ENCODE results near the gene FBXO46.
A peak's percentile ranks its signal among the peaks of the same experiment; 100 is the strongest.

The FBXO46 gene

DNA sequence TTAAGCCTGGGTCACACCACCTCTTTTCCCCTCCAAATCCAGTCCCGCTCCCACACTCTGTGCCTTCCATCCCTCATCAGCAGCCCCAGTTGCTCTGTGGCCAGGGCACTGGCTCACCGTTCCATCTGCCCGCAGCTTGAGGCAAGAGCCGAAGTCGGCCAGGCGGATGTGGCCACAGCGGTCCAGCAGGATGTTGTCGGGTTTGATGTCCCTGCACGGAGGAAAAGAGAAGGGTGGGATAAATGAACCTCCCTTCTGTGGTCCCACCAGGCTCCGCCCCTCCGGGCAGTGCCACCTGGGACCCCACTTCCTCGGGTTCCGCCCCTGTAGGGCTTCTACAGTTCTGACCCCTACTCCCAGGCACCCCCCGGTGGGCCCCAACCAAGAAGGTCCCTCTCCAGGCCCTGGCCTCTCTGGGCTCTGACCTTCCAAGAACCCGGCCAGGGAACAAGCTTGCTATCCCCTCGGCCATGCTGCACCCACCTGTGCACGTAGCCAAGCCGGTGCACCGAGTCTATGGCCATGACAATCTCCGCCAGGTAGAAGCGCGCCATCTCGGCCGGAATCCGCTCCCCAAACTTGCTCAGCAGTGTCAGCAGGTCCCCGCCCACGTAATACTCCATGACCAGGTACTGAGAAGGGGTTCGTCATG, 47.4 kb upstream of the FBXO46 start (continued):
- TF ChIP-seq, protein P1, sequence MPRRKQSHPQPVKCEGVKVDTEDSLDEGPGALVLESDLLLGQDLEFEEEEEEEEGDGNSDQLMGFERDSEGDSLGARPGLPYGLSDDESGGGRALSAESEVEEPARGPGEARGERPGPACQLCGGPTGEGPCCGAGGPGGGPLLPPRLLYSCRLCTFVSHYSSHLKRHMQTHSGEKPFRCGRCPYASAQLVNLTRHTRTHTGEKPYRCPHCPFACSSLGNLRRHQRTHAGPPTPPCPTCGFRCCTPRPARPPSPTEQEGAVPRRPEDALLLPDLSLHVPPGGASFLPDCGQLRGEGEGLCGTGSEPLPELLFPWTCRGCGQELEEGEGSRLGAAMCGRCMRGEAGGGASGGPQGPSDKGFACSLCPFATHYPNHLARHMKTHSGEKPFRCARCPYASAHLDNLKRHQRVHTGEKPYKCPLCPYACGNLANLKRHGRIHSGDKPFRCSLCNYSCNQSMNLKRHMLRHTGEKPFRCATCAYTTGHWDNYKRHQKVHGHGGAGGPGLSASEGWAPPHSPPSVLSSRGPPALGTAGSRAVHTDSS (tag by site-specific recombination; IDR thresholded peaks at IDR 0.05) = no peak
- TF ChIP-seq ZNF146 (tag by site-specific recombination; IDR thresholded peaks at IDR 0.05) (no peak), HOXD13 (CRISPR knock-in tag; IDR thresholded peaks at IDR 0.05; ENCODE audit: borderline replicate concordance) (no peak), ZNF404 (tag by site-specific recombination; IDR thresholded peaks at IDR 0.05) (no peak), ZNF501 (tag by site-specific recombination; IDR thresholded peaks at IDR 0.05) (no peak), BCL6B (tag by site-specific recombination; IDR thresholded peaks at IDR 0.05) (no peak), ZNF266 (tag by site-specific recombination; IDR thresholded peaks at IDR 0.05; ENCODE audit: low read depth) (no peak), ZNF214 (tag by site-specific recombination; IDR thresholded peaks at IDR 0.05; ENCODE audit: borderline replicate concordance) (no peak), ZNF335 (tag by site-specific recombination; conservative IDR thresholded peaks at IDR 0.05) (no peak), ZBTB20 (tag by site-specific recombination; IDR thresholded peaks at IDR 0.05) (no peak), ZNF202 (tag by site-specific recombination; IDR thresholded peaks at IDR 0.05; ENCODE audit: borderline replicate concordance) (no peak)

GRCh38 chr19:45777395-45777961, 46.8 kb upstream of the FBXO46 start:
- H3K36me3 ChIP-seq (ENCODE audit: control insufficient read depth in 2 of 2, insufficient read depth in 1 of 2, low read length in 2 of 2) = peaks cover 21 to 46% of the 10 kb centered on the region in 2 experiments
- H3K4me1 ChIP-seq (ENCODE audit: control insufficient read depth, insufficient read depth, low read length) = peaks cover 5% of the 10 kb centered on the region; the same call in 1 of the 2 replicates
- POLR2A ChIA-PET = interaction anchor here (0.5 to 1.1 kb wide), 2 partner anchors 15 to 482 kb away, joined by 4 to 7 read pairs; partner anchors contain the start of gene DMWD
- H3K9me3 ChIP-seq (ENCODE audit: control insufficient read depth, insufficient read depth, low read depth, low read length) = no peaks in the 10 kb centered on the region
- H3K27ac ChIP-seq (ENCODE audit: extremely low read depth, low read depth, low read length) = 0 out of 2 replicates have a peak overlapping the region, but pooled peaks have one; percentile 1
- no peak overlapping the region for H3K4me3 ChIP-seq (ENCODE audit: low read depth, low read length)
- TF ChIP-seq ZNF776 (tag by site-specific recombination; IDR thresholded peaks at IDR 0.05; ENCODE audit: borderline replicate concordance) (no peak), ZNF692 (tag by site-specific recombination; IDR thresholded peaks at IDR 0.05) (0 out of 2 replicates have a peak, but pooled peaks have one; percentile 29)
- CTCF ChIA-PET = interaction anchor here (2.0 kb wide), 1 partner anchor 22 kb away, joined by 6 read pairs; no protein-coding TSS in a partner anchor

DNA sequence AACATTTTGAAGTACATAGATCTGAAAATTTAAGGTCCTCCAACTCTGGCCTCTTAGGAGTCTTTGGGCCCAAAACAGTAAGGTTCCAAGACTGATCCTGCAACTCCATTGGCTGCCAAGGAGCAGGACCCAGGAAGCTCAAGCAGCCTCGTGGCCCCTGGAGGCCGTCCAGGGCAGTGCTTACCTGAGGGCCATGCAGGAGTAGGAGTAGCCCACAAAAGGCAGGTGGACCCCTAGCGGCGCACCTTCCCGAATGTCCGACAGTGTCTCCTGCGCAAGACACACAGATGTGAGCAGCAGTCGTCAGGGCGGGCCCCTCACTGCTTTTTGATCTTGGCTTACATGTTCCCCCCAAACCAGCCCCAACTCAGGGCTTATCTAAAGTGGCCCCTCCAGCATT, 44.1 kb upstream of the FBXO46 start:
- Histone ChIP-seq H3K36me3 (ENCODE audit: control insufficient read depth in 2 of 2, insufficient read depth in 1 of 2, low read length in 2 of 2) (peaks cover 21 to 58% of the 10 kb centered on the region in 2 experiments), H3K9me3 (ENCODE audit: control insufficient read depth, insufficient read depth, low read depth, low read length) (no peaks in the 10 kb centered on the region), H3K4me3 (ENCODE audit: low read depth, low read length) (no peak overlapping the region), H3K27ac (ENCODE audit: extremely low read depth, low read depth, low read length) (no peak overlapping the region), H3K4me1 (ENCODE audit: control insufficient read depth, insufficient read depth, low read length) (peaks cover 8% of the 10 kb centered on the region)
- ChIA-PET POLR2A (interaction anchor here (0.7 to 6.2 kb wide), 3 partner anchors 8 to 44 kb away, joined by 3 to 78 read pairs (median 7); partner anchors contain the start of genes DMPK and FBXO46), CTCF (interaction anchor here (0.6 to 1.6 kb wide), 2 partner anchors 25 to 45 kb away, joined by 3 read pairs; no protein-coding TSS in a partner anchor)
- TF ChIP-seq GLI2 (tag by site-specific recombination; IDR thresholded peaks at IDR 0.05; ENCODE audit: borderline replicate concordance, low read depth) (no peak), ZNF600 (tag by site-specific recombination; IDR thresholded peaks at IDR 0.05) (no peak), ZNF501 (tag by site-specific recombination; IDR thresholded peaks at IDR 0.05) (no peak), ZBTB17 (tag by site-specific recombination; IDR thresholded peaks at IDR 0.05) (no peak), ZNF837 (tag by site-specific recombination; IDR thresholded peaks at IDR 0.05) (no peak), ZNF155 (tag by site-specific recombination; IDR thresholded peaks at IDR 0.05) (no peak), ZEB2 (tag by site-specific recombination; IDR thresholded peaks at IDR 0.05) (no peak), HOXC10 (CRISPR knock-in tag; IDR thresholded peaks at IDR 0.05) (no peak), ZNF311 (tag by site-specific recombination; IDR thresholded peaks at IDR 0.05; ENCODE audit: borderline replicate concordance) (no peak), ZNF433 (tag by site-specific recombination; IDR thresholded peaks at IDR 0.05; ENCODE audit: low read depth) (no peak), ZNF776 (tag by site-specific recombination; IDR thresholded peaks at IDR 0.05; ENCODE audit: borderline replicate concordance) (no peak), GFI1B (tag by site-specific recombination; IDR thresholded peaks at IDR 0.05) (no peak), ZNF138 (tag by site-specific recombination; IDR thresholded peaks at IDR 0.05; ENCODE audit: borderline replicate concordance) (no peak)
- TF ChIP-seq, protein P2, sequence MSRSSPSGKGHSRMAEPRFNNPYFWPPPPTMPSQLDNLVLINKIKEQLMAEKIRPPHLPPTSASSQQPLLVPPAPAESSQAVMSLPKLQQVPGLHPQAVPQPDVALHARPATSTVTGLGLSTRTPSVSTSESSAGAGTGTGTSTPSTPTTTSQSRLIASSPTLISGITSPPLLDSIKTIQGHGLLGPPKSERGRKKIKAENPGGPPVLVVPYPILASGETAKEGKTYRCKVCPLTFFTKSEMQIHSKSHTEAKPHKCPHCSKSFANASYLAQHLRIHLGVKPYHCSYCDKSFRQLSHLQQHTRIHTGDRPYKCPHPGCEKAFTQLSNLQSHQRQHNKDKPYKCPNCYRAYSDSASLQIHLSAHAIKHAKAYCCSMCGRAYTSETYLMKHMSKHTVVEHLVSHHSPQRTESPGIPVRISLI (tag by site-specific recombination; IDR thresholded peaks at IDR 0.05) = no peak
- TF ChIP-seq, protein P3, sequence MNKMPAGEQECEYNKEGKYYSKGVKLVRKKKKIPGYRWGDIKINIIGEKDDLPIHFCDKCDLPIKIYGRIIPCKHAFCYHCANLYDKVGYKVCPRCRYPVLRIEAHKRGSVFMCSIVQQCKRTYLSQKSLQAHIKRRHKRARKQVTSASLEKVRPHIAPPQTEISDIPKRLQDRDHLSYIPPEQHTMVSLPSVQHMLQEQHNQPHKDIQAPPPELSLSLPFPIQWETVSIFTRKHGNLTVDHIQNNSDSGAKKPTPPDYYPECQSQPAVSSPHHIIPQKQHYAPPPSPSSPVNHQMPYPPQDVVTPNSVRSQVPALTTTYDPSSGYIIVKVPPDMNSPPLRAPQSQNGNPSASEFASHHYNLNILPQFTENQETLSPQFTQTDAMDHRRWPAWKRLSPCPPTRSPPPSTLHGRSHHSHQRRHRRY (tag by site-specific recombination; IDR thresholded peaks at IDR 0.05) = no peak

Measured in HEK293 (cell line).